ENCODE measurements around the gene SIPA1L3.
"Not testable (repeated sequence)": the region's sequence is repeated elsewhere in the genome, so short reads cannot be mapped to it uniquely, and the experiment has no call there.

SIPA1L3 gene

GRCh38 chr19:38228491-38229439 is 321.8 kb downstream of the SIPA1L3 start:
- Histone ChIP-seq H3K27ac (no peak overlapping the region), H3K36me3 (ENCODE audit: insufficient read depth) (no peaks in the 10 kb centered on the region), H4K20me1 (ENCODE audit: insufficient read depth) (no peaks in the 10 kb centered on the region), H3K27me3 (ENCODE audit: insufficient read depth, low read depth) (peaks cover 23% of the 10 kb centered on the region; the same call in 1 of the 2 replicates), H2AFZ (ENCODE audit: low read depth) (no peak overlapping the region), H3K9ac (no peak overlapping the region), H3K4me2 (no peak overlapping the region), H3K4me3 (IDR thresholded peaks at IDR 0.05; ENCODE audit: insufficient read depth, low read depth, low read length) (no peak overlapping the region), H3K4me1 (ENCODE audit: low read depth, poor library complexity, severe bottlenecking) (no peaks in the 10 kb centered on the region), H3K79me2 (ENCODE audit: insufficient read depth, low read depth) (no peaks in the 10 kb centered on the region)
- TF ChIP-seq CTCF (conservative IDR thresholded peaks at IDR 0.05; ENCODE audit: low read depth, low read length) = no peak

- Histone ChIP-seq H4K20me1 (ENCODE audit: insufficient read depth) (no peaks in the 10 kb centered on the region), H3K36me3 (ENCODE audit: insufficient read depth) (no peaks in the 10 kb centered on the region), H3K4me3 (IDR thresholded peaks at IDR 0.05; ENCODE audit: insufficient read depth, low read depth, low read length) (no peak overlapping the region), H3K27ac (no peak overlapping the region), H3K4me2 (no peak overlapping the region), H2AFZ (ENCODE audit: low read depth) (no peak overlapping the region), H3K27me3 (ENCODE audit: insufficient read depth, low read depth) (peaks cover 23% of the 10 kb centered on the region; the same call in 1 of the 2 replicates), H3K79me2 (ENCODE audit: insufficient read depth, low read depth) (no peaks in the 10 kb centered on the region), H3K9ac (no peak overlapping the region), H3K4me1 (ENCODE audit: low read depth, poor library complexity, severe bottlenecking) (no peaks in the 10 kb centered on the region)
- TF ChIP-seq CTCF (conservative IDR thresholded peaks at IDR 0.05; ENCODE audit: low read depth, low read length) = no peak
These were observed 322.6 kb downstream of the SIPA1L3 start for GRCh38 chr19:38229585-38230073.

GRCh38 chr19:38230506-38231133 is 323.6 kb downstream of the SIPA1L3 start:
- H3K27me3 ChIP-seq (ENCODE audit: insufficient read depth, low read depth) = peaks cover 23% of the 10 kb centered on the region; the same call in 1 of the 2 replicates
- H3K9ac ChIP-seq; H3K4me1 ChIP-seq (ENCODE audit: low read depth, poor library complexity, severe bottlenecking); H3K79me2 ChIP-seq (ENCODE audit: insufficient read depth, low read depth); H4K20me1 ChIP-seq (ENCODE audit: insufficient read depth); H3K4me3 ChIP-seq (IDR thresholded peaks at IDR 0.05; ENCODE audit: insufficient read depth, low read depth, low read length); H3K36me3 ChIP-seq (ENCODE audit: insufficient read depth); H3K4me2 ChIP-seq; H2AFZ ChIP-seq (ENCODE audit: low read depth); H3K27ac ChIP-seq: not testable (repeated sequence)

GRCh38 chr19:38231918-38232317 is 324.9 kb downstream of the SIPA1L3 start:
- no peaks in the 10 kb centered on the region for H3K4me1 ChIP-seq (ENCODE audit: low read depth, poor library complexity, severe bottlenecking)
- no peaks in the 10 kb centered on the region for H3K79me2 ChIP-seq (ENCODE audit: insufficient read depth, low read depth)
- H3K4me3 ChIP-seq (IDR thresholded peaks at IDR 0.05; ENCODE audit: insufficient read depth, low read depth, low read length) = no peak overlapping the region
- peaks cover 23% of the 10 kb centered on the region; the same call in 1 of the 2 replicates for H3K27me3 ChIP-seq (ENCODE audit: insufficient read depth, low read depth)
- H3K9ac ChIP-seq = no peak overlapping the region
- no peak overlapping the region for H2AFZ ChIP-seq (ENCODE audit: low read depth)
- no peak for TF ChIP-seq CTCF (conservative IDR thresholded peaks at IDR 0.05; ENCODE audit: low read depth, low read length)
- no peak overlapping the region for H3K27ac ChIP-seq
- H3K36me3 ChIP-seq (ENCODE audit: insufficient read depth) = no peaks in the 10 kb centered on the region
- no peak overlapping the region for H3K4me2 ChIP-seq
- no peaks in the 10 kb centered on the region for H4K20me1 ChIP-seq (ENCODE audit: insufficient read depth)

Measured in KMS-11 (cell line).